Measurements from ENCODE around the gene CLRN1.

DNA sequence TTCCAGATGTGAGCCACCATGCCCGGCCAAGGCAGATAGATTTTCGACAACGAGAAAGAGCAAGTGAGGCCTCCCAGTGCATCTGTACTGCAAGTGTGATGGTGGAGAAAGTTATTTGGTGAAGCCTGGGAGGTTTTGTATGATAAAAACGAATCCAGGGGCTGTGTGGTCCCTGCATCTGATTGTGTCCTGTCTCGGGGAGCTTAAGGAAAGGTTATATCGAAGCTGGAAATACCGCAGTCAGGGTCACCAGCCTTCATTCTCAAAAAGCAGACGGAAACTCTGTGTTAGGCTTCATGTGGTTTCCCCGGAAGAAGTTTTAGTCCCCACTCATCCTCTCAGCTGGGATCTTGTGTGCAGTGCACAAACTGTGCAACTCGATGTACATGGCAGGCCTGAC is 70.7 kb downstream of the CLRN1 start:
- TF ChIP-seq CTCF (conservative IDR thresholded peaks at IDR 0.05; ENCODE audit: low read length) = no peak
- TF ChIP-seq EZH2phosphoT487 (IDR thresholded peaks at IDR 0.05; ENCODE audit: borderline replicate concordance, low read depth, low read length) = no peak
